SK-N-SH treated with all-trans-retinoic acid at 6 μM for 48 hours (cell line): Measurements from ENCODE around the gene TMEFF2.

Experiments
- ATAC-seq: fragments of 200-7000 bp; cut with Tn5 transposase; 3 replicates; pipeline ENCODE4 v1.9.1; 2020; ENCODE audit warnings: mild to moderate bottlenecking, moderate library complexity
- ARNTL ChIP-seq: fragments of 450-650 bp; formaldehyde crosslinking; IDR thresholded peaks from 2 replicates; pipeline ENCODE4 v1.5.0; 2020; ENCODE audit warnings: low read depth, mild to moderate bottlenecking, moderate library complexity, borderline replicate concordance
- BACH2 ChIP-seq: fragments of 250-450 bp; sonication (Bioruptor Pico); IDR thresholded peaks from 2 replicates; pipeline ENCODE4 v1.9.0; 2021; ENCODE audit warnings: mild to moderate bottlenecking, borderline replicate concordance
- CSDC2 ChIP-seq: fragments of 250-450 bp; sonication (Bioruptor Pico); IDR thresholded peaks from 2 replicates; pipeline ENCODE4 v1.5.0; 2020; ENCODE audit warnings: mild to moderate bottlenecking, moderate library complexity
- ESRRG ChIP-seq: fragments of 250-450 bp; sonication (Bioruptor Pico); IDR thresholded peaks from 2 replicates; pipeline ENCODE4 v1.6.1; 2021; ENCODE audit warnings: mild to moderate bottlenecking
- GLIS3 ChIP-seq: fragments of 250-450 bp; sonication (Bioruptor Pico); IDR thresholded peaks from 2 replicates; pipeline ENCODE4 v1.5.0; 2020; ENCODE audit warnings: mild to moderate bottlenecking, moderate library complexity
- ISL1 ChIP-seq: fragments of 250-450 bp; sonication (Bioruptor Pico); IDR thresholded peaks from 2 replicates; pipeline ENCODE4 v2.1.2; 2022; ENCODE audit warnings: mild to moderate bottlenecking, moderate library complexity
- OSR1 ChIP-seq: fragments of 250-450 bp; sonication (Bioruptor Pico); IDR thresholded peaks from 2 replicates; pipeline ENCODE4 v1.8.0; 2022; ENCODE audit warnings: moderate library complexity, mild to moderate bottlenecking, inconsistent platforms
- PPARA ChIP-seq: fragments of 250-450 bp; sonication (Bioruptor Pico); IDR thresholded peaks from 2 replicates; pipeline ENCODE4 v1.5.0; 2020; ENCODE audit warnings: mild to moderate bottlenecking, borderline replicate concordance
- RARB ChIP-seq: fragments of 250-450 bp; sonication (Bioruptor Pico); IDR thresholded peaks from 2 replicates; pipeline ENCODE4 v1.8.0; 2021; ENCODE audit warnings: mild to moderate bottlenecking, moderate library complexity
- SNAI2 ChIP-seq: fragments of 250-450 bp; sonication (Bioruptor Pico); IDR thresholded peaks from 2 replicates; pipeline ENCODE4 v1.5.0; 2020; ENCODE audit warnings: mild to moderate bottlenecking, moderate library complexity
- TCF4 ChIP-seq: fragments of 250-450 bp; sonication (Bioruptor Pico); IDR thresholded peaks from 2 replicates; pipeline ENCODE4 v1.8.0; 2021; ENCODE audit warnings: mild to moderate bottlenecking, moderate library complexity, borderline replicate concordance
- TOX ChIP-seq: fragments of 250-450 bp; sonication (Bioruptor Pico); IDR thresholded peaks from 2 replicates; pipeline ENCODE4 v1.8.0; 2021; ENCODE audit warnings: mild to moderate bottlenecking, moderate library complexity, borderline replicate concordance
- ZC3H10 ChIP-seq: fragments of 250-450 bp; sonication (Bioruptor Pico); IDR thresholded peaks from 2 replicates; pipeline ENCODE4 v1.5.1; 2021; ENCODE audit warnings: mild to moderate bottlenecking, moderate library complexity
- ZFP3 ChIP-seq: fragments of 250-450 bp; sonication (Bioruptor Pico); IDR thresholded peaks from 2 replicates; pipeline ENCODE4 v1.5.0; 2020; ENCODE audit warnings: mild to moderate bottlenecking, moderate library complexity
- ZFP30 ChIP-seq: fragments of 450-650 bp; formaldehyde crosslinking; IDR thresholded peaks from 2 replicates; pipeline ENCODE4 v1.5.0; 2022; ENCODE audit warnings: mild to moderate bottlenecking, moderate library complexity
- ZNF565 ChIP-seq: fragments of 450-650 bp; formaldehyde crosslinking; conservative IDR thresholded peaks from 2 replicates; pipeline ENCODE4 v1.5.0; 2020; ENCODE audit warnings: low read depth, mild to moderate bottlenecking, moderate library complexity
- ZNF70 ChIP-seq: fragments of 450-650 bp; formaldehyde crosslinking; IDR thresholded peaks from 2 replicates; pipeline ENCODE4 v1.5.0; 2020; ENCODE audit warnings: mild to moderate bottlenecking, moderate library complexity
- ZNF8 ChIP-seq: fragments of 450-650 bp; formaldehyde crosslinking; IDR thresholded peaks from 2 replicates; pipeline ENCODE4 v1.5.0; 2020; ENCODE audit warnings: mild to moderate bottlenecking, moderate library complexity
- TF ChIP-seq, protein P1 (sequence below): fragments of 250-450 bp; sonication (Bioruptor Pico); IDR thresholded peaks from 2 replicates; pipeline ENCODE4 v1.8.0; 2020; ENCODE audit warnings: mild to moderate bottlenecking, moderate library complexity, borderline replicate concordance
- TF ChIP-seq, protein P2 (sequence below): fragments of 250-450 bp; sonication (Bioruptor Pico); IDR thresholded peaks from 2 replicates; pipeline ENCODE4 v1.5.1; 2021; ENCODE audit warnings: mild to moderate bottlenecking, moderate library complexity
- TF ChIP-seq, protein P3 (sequence below): fragments of 250-450 bp; sonication (Bioruptor Pico); IDR thresholded peaks from 2 replicates; pipeline ENCODE4 v1.5.1; 2020; ENCODE audit warnings: low read depth, mild to moderate bottlenecking, moderate library complexity
- TF ChIP-seq, protein P4 (sequence below): fragments of 250-450 bp; sonication (Bioruptor Pico); IDR thresholded peaks from 2 replicates; pipeline ENCODE4 v1.5.0; 2020; ENCODE audit warnings: mild to moderate bottlenecking, moderate library complexity
- TF ChIP-seq, protein P5 (sequence below): fragments of 250-450 bp; sonication (Bioruptor Pico); IDR thresholded peaks from 2 replicates; pipeline ENCODE4 v1.8.0; 2021; ENCODE audit warnings: low read depth, mild to moderate bottlenecking, moderate library complexity, borderline replicate concordance

The TMEFF2 gene

DNA sequence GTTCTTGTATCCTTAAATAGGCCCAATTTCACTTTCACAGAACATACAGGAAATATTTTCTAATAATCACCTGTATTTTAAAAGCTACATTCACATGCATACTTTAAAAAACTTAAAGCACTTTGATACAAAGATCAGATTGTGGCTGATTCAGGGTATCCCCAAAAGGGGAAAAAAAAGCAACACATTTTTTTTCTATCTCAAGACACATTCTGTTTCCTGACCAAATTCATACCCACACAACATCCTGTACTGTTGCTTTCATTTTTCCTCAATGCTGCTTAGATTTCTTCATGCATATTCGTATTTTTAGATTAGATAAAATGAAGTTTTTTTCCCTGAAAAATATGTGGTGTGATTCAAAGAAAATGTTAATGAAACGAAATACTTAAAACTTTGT is 122.5 kb downstream of the TMEFF2 start:
- TF ChIP-seq, protein P1, sequence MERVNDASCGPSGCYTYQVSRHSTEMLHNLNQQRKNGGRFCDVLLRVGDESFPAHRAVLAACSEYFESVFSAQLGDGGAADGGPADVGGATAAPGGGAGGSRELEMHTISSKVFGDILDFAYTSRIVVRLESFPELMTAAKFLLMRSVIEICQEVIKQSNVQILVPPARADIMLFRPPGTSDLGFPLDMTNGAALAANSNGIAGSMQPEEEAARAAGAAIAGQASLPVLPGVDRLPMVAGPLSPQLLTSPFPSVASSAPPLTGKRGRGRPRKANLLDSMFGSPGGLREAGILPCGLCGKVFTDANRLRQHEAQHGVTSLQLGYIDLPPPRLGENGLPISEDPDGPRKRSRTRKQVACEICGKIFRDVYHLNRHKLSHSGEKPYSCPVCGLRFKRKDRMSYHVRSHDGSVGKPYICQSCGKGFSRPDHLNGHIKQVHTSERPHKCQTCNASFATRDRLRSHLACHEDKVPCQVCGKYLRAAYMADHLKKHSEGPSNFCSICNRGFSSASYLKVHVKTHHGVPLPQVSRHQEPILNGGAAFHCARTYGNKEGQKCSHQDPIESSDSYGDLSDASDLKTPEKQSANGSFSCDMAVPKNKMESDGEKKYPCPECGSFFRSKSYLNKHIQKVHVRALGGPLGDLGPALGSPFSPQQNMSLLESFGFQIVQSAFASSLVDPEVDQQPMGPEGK (CRISPR knock-in tag) = no peak
- TF ChIP-seq, protein P2, sequence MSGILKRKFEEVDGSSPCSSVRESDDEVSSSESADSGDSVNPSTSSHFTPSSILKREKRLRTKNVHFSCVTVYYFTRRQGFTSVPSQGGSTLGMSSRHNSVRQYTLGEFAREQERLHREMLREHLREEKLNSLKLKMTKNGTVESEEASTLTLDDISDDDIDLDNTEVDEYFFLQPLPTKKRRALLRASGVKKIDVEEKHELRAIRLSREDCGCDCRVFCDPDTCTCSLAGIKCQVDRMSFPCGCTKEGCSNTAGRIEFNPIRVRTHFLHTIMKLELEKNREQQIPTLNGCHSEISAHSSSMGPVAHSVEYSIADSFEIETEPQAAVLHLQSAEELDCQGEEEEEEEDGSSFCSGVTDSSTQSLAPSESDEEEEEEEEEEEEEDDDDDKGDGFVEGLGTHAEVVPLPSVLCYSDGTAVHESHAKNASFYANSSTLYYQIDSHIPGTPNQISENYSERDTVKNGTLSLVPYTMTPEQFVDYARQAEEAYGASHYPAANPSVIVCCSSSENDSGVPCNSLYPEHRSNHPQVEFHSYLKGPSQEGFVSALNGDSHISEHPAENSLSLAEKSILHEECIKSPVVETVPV = no peak
- no peak for TF ChIP-seq ZFP3
- TF ChIP-seq PPARA (CRISPR knock-in tag) = no peak
- no peak for TF ChIP-seq ARNTL
- no peak for TF ChIP-seq CSDC2 (CRISPR knock-in tag)
- no peak for TF ChIP-seq ISL1 (CRISPR knock-in tag)
- no peak for TF ChIP-seq BACH2 (CRISPR knock-in tag)
- TF ChIP-seq OSR1 (CRISPR knock-in tag) = no peak
- TF ChIP-seq TOX = no peak
- TF ChIP-seq, all 23 proteins: peak for 0
- ATAC-seq = no peak

DNA sequence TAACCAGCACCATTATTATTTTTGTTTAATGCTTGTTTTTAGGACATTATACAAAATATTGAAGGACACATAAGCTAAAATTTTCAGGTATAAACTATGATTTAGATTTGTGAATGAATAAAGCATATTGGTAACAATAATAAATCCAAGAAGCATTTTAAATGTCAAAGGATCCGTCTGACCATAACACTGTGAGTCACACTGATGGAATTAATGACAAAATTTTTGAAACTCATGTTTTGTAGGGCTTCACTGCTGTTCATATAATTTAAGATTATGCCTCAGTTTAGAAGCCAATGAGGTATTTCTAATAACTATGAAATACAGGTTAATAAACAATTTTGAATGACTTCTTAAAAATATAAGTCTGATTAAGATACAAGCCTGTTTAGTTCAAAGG is 124.6 kb downstream of the TMEFF2 start:
- no peak for TF ChIP-seq ZC3H10
- TF ChIP-seq RARB (CRISPR knock-in tag) = no peak
- TF ChIP-seq, protein P3, sequence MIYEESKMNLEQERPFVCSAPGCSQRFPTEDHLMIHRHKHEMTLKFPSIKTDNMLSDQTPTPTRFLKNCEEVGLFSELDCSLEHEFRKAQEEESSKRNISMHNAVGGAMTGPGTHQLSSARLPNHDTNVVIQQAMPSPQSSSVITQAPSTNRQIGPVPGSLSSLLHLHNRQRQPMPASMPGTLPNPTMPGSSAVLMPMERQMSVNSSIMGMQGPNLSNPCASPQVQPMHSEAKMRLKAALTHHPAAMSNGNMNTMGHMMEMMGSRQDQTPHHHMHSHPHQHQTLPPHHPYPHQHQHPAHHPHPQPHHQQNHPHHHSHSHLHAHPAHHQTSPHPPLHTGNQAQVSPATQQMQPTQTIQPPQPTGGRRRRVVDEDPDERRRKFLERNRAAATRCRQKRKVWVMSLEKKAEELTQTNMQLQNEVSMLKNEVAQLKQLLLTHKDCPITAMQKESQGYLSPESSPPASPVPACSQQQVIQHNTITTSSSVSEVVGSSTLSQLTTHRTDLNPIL (CRISPR knock-in tag) = no peak
- TF ChIP-seq, protein P4, sequence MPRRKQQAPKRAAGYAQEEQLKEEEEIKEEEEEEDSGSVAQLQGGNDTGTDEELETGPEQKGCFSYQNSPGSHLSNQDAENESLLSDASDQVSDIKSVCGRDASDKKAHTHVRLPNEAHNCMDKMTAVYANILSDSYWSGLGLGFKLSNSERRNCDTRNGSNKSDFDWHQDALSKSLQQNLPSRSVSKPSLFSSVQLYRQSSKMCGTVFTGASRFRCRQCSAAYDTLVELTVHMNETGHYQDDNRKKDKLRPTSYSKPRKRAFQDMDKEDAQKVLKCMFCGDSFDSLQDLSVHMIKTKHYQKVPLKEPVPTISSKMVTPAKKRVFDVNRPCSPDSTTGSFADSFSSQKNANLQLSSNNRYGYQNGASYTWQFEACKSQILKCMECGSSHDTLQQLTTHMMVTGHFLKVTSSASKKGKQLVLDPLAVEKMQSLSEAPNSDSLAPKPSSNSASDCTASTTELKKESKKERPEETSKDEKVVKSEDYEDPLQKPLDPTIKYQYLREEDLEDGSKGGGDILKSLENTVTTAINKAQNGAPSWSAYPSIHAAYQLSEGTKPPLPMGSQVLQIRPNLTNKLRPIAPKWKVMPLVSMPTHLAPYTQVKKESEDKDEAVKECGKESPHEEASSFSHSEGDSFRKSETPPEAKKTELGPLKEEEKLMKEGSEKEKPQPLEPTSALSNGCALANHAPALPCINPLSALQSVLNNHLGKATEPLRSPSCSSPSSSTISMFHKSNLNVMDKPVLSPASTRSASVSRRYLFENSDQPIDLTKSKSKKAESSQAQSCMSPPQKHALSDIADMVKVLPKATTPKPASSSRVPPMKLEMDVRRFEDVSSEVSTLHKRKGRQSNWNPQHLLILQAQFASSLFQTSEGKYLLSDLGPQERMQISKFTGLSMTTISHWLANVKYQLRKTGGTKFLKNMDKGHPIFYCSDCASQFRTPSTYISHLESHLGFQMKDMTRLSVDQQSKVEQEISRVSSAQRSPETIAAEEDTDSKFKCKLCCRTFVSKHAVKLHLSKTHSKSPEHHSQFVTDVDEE (CRISPR knock-in tag) = no peak
- TF ChIP-seq, protein P5, sequence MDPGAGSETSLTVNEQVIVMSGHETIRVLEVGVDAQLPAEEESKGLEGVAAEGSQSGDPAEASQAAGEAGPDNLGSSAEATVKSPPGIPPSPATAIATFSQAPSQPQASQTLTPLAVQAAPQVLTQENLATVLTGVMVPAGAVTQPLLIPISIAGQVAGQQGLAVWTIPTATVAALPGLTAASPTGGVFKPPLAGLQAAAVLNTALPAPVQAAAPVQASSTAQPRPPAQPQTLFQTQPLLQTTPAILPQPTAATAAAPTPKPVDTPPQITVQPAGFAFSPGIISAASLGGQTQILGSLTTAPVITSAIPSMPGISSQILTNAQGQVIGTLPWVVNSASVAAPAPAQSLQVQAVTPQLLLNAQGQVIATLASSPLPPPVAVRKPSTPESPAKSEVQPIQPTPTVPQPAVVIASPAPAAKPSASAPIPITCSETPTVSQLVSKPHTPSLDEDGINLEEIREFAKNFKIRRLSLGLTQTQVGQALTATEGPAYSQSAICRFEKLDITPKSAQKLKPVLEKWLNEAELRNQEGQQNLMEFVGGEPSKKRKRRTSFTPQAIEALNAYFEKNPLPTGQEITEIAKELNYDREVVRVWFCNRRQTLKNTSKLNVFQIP (CRISPR knock-in tag) = no peak
- TF ChIP-seq GLIS3 (CRISPR knock-in tag) = no peak
- TF ChIP-seq, protein P1 (CRISPR knock-in tag) = no peak
- no peak for TF ChIP-seq OSR1 (CRISPR knock-in tag)
- no peak for TF ChIP-seq ZNF565
- TF ChIP-seq ARNTL = no peak
- TF ChIP-seq, protein P2 = no peak
- TF ChIP-seq BACH2 (CRISPR knock-in tag) = no peak
- no peak for TF ChIP-seq ISL1 (CRISPR knock-in tag)
- no peak for TF ChIP-seq ESRRG (CRISPR knock-in tag)
- no peak for TF ChIP-seq CSDC2 (CRISPR knock-in tag)
- no peak for TF ChIP-seq ZFP30 (CRISPR knock-in tag)
- TF ChIP-seq SNAI2 (CRISPR knock-in tag) = no peak
- TF ChIP-seq ZNF70 (CRISPR knock-in tag) = no peak
- no peak for TF ChIP-seq ZNF8 (CRISPR knock-in tag)
- TF ChIP-seq TCF4 (CRISPR knock-in tag) = no peak
- peak; percentile 58; the same call in 2 of the 3 replicates for ATAC-seq
